Epithelial cell of esophagus (primary cell): ENCODE data around the gene SPOCK1.

ENCODE experiments used
- DNase-seq: peaks from one replicate; pipeline ENCODE4 v3.0.0; 2010; ENCODE audit warnings: low read depth
- H3K4me3 ChIP-seq: 2 replicates; pipeline ENCODE4 v1.5.1; 2011; ENCODE audit warnings: mild to moderate bottlenecking, low read length, control low read depth
- TF ChIP-seq, protein P1 (sequence below): IDR thresholded peaks from 2 replicates; pipeline ENCODE4 v1.5.1; 2011; ENCODE audit warnings: low read depth, mild to moderate bottlenecking, low read length, control low read depth, inconsistent platforms; ENCODE audit not compliant: insufficient read depth; ENCODE audit errors: missing control alignments

The SPOCK1 gene

DNA sequence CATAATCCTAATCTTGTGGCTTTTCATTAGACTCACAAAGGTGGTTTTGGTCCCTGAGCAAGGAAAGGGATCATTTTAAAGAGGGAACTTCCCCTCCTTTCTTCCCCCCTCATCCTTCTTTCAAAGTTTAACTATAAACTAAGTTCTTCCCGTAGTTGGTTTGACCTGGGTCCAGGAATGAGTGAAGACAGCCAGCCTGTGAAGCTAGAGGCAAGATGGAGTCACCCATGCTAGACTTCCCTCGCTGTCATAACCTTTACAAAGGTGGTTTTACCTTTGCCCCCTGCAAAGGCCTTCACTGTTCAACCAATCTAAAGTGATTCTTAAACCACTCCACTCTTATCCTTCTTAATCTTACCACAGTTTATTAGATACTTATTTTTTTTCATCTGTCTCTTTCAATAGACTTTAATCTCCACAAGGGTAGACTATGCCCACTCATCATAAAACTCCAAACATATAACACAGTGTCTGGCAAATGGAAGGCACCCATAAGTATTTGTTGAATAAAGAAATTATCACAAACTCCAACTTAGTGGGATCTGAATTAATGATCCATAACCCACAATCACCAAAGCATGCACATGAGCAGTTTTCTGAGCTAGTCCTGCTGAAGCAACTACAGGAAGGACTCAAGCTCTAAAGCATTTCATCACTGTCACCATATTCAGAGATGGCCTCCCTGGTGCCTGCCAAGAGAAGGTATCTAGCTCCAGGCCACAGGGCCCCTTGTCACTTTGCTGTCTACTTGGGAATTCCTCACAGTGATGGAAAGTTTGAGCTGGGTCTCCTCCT is 369.0 kb downstream of the SPOCK1 start:
- TF ChIP-seq, protein P1, sequence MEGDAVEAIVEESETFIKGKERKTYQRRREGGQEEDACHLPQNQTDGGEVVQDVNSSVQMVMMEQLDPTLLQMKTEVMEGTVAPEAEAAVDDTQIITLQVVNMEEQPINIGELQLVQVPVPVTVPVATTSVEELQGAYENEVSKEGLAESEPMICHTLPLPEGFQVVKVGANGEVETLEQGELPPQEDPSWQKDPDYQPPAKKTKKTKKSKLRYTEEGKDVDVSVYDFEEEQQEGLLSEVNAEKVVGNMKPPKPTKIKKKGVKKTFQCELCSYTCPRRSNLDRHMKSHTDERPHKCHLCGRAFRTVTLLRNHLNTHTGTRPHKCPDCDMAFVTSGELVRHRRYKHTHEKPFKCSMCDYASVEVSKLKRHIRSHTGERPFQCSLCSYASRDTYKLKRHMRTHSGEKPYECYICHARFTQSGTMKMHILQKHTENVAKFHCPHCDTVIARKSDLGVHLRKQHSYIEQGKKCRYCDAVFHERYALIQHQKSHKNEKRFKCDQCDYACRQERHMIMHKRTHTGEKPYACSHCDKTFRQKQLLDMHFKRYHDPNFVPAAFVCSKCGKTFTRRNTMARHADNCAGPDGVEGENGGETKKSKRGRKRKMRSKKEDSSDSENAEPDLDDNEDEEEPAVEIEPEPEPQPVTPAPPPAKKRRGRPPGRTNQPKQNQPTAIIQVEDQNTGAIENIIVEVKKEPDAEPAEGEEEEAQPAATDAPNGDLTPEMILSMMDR = no peak
- no peak for DNase-seq
- H3K4me3 ChIP-seq = no peak overlapping the region

DNA sequence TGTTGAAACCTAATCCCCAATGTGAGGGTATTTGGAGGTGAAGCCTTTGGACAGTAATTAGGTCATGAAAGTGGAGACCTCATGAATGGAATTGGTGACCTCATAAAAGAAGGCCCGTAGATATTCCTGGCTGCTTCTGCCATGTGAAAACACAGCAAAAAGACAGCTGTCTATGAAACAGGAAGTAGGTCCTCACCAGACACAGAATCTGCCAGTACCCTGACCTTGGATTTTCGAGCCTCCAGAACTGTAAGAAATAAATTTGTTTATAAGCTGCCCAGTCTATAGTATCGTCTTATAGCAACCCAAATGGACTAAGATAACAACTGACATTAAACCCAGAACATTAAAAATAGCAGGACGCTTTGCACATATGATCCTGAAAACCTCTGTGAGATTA is 371.1 kb downstream of the SPOCK1 start:
- TF ChIP-seq, protein P1 = no peak
- H3K4me3 ChIP-seq = no peak overlapping the region
- no peak for DNase-seq

DNA sequence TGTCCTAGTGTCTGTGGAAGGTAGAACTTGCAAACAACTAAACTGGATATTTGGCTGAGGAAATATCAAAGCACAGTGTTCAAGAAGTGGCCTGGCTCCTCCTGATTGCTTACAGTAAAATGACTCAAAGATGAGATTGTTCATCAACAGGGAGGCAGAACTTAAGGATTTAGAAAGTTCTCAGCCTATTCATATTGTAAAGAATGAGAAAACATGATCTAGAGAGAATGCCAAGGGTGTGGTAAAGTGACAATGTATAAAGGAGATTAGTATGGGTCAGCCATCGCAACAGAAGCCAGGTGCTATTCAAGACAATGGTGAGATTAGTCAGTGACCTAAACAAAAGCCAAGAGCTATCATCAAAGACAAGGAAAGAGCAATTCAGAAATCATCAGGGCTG is 372.3 kb downstream of the SPOCK1 start:
- peak; percentile 69 for DNase-seq
- no peak overlapping the region for H3K4me3 ChIP-seq
- TF ChIP-seq, protein P1 = no peak

DNA sequence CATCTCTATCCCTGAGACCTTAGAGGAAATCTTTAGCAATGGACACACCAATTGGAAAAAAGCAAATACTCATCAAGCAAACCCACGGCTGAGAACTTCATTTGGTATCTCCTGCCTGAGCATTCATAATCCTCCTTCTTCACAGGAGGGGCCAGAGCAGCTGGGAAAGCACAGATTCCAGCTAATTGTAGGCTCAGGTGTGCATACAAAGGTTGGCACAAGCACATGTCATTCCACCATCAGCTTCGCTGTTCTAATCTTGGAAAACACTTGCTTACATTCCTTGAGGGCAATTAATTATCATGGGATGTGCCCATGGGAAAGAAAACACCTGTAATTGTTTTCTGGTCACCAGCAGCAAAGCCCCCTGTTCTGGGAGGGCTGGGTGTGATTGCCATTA is 376.6 kb downstream of the SPOCK1 start:
- no peak overlapping the region for H3K4me3 ChIP-seq
- DNase-seq = no peak
- TF ChIP-seq, protein P1 = no peak

DNA sequence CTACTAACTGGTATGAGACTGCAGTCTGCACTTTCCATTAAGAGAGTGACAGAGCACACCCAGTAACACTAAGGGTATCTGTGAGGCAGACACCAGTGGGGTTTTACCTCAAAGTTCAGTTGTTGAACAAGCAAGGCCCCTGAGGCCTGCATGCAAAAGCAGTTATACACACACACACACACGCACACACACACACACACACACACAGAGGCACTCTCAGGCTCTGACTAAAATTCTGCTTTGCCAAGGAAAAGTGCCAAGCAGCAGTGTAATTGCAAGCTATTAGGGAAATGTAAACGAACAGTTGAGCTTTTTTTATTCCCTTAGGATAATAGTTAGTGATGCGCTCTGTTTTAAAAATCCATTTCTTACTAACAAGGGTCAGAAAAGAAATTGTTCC is 377.1 kb downstream of the SPOCK1 start:
- DNase-seq = no peak
- TF ChIP-seq, protein P1 = no peak

DNA sequence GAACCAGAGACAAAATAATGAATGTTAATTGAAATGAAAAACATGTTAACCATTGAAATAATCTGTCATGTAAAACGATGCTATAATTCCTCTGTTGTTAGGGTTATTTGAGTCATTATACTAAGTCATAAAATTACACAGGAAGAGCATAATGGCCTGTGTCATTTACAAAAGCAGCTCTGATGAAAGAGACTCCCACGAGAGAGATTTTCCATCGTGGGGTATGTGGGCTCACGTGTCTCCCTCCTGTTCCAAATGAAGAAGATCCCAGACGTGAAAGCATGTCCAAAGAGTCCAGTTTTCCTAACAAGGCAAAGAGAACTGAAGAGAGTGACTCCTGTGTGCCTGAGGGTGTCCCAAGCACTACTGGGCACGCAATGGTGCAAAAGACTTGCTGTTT is 379.8 kb downstream of the SPOCK1 start:
- H3K4me3 ChIP-seq = no peak overlapping the region
- DNase-seq = no peak
- TF ChIP-seq, protein P1 = no peak

More for the DNA sequence above, 377.1 kb downstream of the SPOCK1 start:
- H3K4me3 ChIP-seq = no peak overlapping the region

DNA sequence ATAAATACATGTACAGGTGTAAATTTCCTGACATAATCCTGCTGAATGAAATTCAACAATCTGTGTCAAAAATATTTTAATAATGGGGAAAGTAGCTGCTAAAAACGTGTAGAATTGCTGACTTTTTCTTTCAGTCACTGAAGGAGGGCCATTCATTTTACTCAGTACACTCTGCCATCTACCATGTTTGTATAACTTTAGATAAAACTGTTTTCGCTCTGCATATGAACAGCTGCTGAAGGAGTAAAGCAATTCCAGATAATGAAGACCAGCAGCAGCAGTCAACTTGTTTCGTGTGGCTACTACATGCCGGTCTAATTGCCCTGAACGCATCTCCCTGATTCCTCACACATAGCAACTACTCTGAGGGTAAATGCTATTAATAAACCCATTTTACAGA is 380.5 kb downstream of the SPOCK1 start:
- TF ChIP-seq, protein P1 = no peak
- DNase-seq = no peak
- H3K4me3 ChIP-seq = no peak overlapping the region
